CD1c-positive myeloid dendritic cell (primary cell): ENCODE results near the gene TRIM33.

Experiments used
- DNase-seq: peaks from one replicate; pipeline ENCODE4 v3.0.0-alpha.2; 2016; ENCODE audit errors: extremely low spot score

The TRIM33 gene

DNA sequence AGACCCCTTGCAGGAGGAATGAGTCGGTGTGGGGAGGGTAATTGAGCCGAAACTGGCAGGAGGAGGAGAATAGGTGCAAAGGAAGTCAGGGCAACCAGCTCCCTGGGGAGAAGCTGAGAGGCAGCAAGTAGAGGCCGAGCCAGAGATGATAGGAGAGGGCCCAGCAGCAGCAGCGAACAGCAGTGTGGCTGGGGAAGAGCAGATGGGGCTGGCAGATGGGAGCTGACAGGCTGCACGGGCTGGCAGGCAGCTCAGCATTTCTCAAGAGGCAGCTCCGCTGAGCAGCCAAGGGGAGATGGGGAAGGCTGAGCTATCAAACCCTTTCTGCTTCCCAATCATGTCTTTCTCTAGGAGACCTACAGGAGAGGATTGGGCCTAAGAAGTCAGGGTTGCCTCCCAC lies 158.2 kb downstream of the TRIM33 start:
- no peak for DNase-seq

- no peak for DNase-seq
These were observed 160.1 kb downstream of the TRIM33 start for GRCh38 chr1:114350731-114351445.

DNA sequence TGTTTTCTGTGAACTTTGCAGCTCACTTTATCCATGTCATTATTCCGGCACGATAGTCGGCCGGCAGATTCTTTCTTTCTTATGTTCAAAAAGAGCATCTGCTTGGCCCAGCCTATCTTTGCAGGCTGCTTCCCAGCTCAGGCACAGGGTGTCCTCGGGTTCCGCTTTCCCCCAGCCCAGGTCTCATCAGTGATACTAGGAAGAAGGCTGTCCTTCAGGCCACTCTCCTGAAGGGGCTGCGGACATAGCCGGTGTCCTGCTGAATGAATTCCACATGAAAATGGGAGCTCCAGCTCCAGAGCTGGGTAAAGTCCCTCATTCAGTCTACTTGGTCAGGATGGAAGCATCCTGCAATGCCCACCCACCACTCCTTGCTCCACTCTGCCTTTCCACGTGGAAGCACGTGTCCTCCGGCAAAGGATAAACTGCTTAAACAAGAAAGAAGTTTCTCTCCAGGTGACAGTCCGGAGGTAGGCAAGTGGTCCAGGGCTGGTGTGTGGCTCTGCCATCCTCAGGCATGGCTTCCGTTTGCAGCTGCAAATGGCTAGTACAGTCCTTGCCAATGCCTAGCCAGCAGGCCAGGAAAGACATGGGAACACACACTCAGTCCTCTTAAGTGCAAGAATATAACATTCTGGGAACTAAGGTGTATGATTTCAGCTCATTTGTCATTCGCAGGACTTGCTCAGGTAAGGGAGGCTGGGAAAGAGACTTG lies 161.0 kb downstream of the TRIM33 start:
- DNase-seq, result no peak

DNA sequence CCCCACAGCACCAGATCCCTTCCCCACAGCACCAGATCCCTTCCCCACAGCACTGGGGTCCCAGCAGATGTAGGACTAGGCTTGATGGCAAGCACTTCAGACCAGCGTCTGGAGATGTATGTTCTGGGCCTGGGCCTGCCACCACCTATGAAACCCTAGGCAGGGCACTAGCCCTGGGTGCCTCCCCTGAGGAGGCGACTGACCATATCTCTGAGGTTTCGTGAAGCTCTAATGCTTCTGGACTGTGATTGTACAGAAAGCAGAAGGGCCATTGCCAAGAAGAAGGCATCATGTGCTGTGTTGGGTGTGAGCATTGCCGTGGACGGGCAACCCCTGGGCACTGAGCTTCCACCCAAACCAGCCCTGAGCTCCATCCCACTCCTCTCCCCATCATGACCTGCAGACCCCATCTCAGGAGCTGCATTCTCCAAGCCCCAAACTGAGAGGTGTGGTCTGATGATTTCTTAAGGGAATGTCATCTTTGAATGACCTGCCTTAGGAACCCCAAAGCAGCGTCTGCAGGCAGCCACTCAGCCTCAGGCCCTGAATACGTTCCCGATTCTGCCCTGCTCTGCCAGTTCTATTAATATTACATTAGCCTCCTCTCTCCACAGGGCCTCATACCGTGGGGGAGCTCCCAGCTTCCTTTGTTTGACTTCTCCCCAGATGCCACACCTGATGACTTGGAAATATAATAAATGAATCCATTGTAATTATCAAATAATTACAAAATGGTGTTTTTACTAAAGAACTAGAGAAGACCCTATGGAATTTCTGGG lies 163.4 kb downstream of the TRIM33 start:
- no peak for DNase-seq

GRCh38 chr1:114346480-114347029 lies 164.4 kb downstream of the TRIM33 start:
- peak; percentile 99 for DNase-seq

DNA sequence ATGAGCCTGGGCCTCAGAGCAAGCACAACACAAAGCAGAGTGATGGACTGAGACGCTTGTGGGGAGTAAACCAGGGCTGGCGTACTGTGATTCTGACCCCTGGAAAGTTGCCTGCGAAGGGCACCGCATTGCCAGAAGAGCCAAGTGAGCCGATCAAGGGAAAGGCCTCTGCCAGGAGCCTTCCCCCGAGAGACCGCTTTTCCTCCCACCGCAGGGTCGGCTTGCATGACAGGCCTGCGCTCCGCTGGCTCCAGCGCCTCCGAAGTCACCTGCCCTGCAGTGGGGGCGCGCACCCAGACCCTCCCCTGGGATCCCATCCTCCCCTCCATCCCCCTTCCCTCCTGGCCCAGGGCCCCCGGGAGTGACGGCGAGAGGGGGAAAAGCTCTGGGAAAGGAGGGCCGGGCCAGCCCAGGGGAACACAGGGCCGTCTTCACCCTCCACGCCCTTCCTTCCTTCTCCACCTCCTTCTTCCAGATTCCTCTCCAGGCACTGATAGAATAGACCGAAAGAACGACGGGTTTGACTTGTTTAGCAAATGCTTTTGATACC lies 165.0 kb downstream of the TRIM33 start:
- DNase-seq, result no peak

- DNase-seq, result no peak
These were observed 166.3 kb downstream of the TRIM33 start for GRCh38 chr1:114344656-114345055.
